SKM-1 treated with dmso at 0.1 percent for 144 hours (cell line): ENCODE data around the gene B3GALT6.

Experiments
- DNase-seq: peaks from one replicate; lab custom pipeline; 2025; ENCODE audit not compliant: unreplicated experiment; lab: John Stamatoyannopoulos, UW

Gene B3GALT6

DNA sequence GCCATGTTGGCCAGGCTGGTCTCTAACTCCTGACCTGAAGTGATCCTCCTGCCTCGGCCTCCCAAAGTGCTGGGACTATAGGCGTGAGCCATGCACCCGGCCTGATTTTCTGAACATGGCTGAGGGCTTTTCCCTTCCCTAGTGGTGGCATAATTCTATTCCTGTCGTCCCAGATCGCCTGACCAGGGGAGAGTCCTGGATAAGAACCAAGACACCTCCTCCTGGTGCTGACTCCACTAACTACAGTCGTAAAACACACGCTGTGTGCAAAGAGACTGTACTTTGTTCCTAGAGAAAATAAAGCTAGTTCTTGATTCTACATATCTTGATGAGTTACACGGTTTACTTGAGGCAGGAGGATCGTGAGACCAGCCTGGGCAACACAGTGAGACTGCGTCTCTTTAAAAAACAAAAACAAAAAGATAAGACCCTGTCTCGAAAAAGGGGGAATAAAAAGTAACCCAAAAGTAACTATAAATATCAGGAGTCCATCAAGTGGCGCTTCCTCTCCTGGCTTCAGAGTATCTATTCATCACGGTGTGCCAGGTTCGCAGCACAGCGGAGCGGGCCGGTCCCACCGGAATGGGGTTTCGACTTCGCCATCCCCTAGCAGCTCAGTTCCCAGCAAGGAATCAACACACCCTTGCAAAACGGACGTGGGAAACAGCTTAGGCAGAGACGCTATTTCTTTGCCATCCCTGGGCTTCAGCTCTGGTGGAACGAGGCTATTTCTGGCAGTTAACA is 1.2 kb upstream of the B3GALT6 start:
- no peak for DNase-seq

DNA sequence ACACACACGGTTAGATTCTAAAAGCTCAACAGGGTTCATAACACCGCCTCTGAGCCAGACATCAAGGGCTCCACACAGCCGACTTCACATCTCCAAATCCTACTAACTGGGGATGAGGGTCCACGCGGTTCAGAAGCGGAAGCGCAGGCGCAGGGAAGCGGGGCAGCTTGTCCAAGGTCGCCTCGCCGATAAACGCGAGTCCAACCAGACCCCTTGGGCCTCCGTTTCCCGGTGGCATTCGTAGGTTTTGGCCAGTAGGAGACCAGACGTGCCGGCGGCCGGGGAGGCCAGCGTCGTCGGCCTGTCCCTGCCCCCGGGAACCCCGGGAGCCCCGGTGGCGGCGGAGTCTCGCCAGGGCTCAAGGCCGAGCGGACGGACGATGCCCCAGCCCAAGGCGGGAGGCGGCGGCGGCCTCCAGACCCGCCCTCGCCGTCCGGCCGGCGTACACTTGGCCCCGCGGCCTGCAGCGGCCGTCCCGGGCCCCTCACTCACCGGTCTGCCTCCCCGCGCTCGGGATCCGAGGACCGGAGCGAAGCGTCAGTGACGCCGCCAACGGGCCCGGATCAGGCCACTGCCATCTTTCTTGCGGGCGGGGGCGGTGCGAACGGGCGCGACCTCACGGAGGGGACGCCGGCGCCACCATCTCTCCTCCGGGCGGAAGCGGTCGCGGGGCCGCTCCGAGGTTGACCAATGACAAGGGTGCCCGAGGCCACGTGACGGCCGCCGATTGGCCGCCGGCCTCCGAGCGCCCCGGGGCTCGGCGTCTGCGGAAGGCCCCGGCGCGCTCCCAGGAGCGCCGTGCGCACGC is 433 bp upstream of the B3GALT6 start, which contains the start of gene SDF4:
Gene SDF4, minus strand, starts transcription at position 602 of the 808 bp plus-strand sequence. CDS start 3,229 bp downstream, outside the sequence.
- DNase-seq: peak; percentile 91

DNA sequence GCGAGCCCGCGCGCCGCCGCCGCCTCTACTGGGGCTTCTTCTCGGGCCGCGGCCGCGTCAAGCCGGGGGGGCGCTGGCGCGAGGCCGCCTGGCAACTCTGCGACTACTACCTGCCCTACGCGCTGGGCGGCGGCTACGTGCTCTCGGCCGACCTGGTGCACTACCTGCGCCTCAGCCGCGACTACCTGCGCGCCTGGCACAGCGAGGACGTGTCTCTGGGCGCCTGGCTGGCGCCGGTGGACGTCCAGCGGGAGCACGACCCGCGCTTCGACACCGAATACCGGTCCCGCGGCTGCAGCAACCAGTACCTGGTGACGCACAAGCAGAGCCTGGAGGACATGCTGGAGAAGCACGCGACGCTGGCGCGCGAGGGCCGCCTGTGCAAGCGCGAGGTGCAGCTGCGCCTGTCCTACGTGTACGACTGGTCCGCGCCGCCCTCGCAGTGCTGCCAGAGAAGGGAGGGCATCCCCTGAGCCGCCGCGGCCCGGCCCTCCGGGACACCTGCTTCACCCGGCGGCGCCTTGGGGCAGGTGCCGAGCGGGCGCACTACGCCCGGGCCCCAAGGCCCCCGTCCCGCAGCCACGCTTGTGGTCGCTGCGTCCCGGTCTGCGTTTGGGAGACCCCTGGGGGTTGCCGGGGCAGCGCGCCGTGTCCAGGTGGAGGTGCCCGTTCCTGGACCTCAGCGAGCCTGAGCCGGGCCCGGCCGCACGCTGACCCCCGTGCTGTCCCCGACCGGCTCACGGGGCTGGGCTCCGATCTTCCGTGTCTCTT is 944 bp downstream of the B3GALT6 start:
- no peak for DNase-seq

DNA sequence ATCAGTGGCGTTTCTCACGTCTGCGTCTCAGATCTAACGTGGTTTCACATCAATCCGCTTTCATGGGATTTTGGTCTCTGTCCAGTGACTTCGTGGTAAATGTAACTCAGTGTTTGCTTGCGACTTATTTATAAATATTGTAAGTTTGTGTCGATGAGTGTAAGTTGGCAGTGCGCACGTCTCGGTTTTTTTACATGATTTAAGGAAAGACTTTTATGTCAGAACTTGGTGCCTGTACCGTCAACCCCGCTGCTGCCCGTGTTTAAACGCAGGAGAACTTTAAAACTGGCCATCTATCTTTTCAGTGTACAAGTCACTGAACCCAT is 1.5 kb downstream of the B3GALT6 start:
- no peak for DNase-seq

DNA sequence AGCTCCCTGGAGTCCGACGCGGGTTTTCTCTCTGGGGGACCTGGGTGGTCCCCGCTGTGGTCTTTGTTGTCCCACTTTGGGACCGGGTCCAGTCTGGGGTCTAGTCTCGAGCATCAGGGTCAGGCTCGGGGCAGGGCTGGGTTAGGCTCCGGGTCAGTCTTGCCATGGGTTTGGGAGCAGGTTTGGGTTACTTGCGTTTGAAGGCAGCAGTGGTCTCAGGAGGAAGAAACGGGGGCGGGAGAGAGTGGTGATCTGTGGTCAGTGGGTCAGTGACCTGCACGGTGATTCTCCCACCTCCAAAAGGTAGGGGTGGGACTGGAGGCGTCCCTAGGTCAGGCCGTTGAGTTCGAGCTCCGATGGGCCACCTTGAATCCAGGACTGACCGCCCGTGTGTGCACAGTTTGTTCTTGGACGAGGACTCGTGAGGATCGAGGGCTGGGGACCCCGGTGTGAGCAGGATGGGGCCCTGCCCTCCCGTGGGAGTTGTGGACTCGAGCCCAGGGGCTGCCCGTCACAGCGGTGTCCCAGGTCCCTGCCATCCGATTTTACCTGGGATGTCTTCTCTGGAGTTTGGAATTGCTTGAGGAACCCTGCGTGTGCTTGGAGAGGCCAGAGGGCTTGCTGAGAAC is 2.3 kb downstream of the B3GALT6 start:
- no peak for DNase-seq

GRCh38 chr1:1235016-1235744 is 3.1 kb downstream of the B3GALT6 start:
- DNase-seq: no peak

DNA sequence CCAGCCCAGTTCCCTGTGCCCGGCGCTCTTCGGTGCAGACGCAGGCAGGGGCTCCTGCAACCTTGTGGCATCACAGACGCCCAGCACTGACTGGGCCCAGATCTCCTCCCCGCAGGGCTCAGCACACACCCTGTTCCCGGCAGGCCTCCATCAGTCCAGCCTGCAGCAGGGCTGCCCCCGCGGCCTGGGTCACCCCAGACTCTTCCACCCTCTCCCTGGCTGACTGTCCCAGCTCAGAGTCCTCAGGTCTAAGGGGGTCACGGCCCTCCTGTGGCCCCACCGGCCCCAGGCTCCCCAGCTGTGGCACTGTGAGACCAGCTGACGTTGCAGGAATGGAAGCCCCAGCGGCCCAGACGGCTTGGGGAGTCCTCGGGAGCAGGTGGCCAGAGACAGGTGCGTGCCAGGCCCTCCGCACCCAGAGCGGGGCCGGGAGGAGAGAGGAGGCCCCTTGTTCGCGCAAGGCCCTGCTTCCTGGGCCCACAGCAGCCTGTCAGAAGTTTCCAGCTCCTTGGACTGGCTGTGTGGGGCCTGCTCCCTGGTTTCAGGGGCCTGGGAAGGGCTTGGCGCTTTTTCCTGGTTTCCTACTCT is 4.2 kb downstream of the B3GALT6 start:
- no peak for DNase-seq

- no peak for DNase-seq
Measured at GRCh38 chr1:1236945-1237873, 5.2 kb downstream of the B3GALT6 start.

DNA sequence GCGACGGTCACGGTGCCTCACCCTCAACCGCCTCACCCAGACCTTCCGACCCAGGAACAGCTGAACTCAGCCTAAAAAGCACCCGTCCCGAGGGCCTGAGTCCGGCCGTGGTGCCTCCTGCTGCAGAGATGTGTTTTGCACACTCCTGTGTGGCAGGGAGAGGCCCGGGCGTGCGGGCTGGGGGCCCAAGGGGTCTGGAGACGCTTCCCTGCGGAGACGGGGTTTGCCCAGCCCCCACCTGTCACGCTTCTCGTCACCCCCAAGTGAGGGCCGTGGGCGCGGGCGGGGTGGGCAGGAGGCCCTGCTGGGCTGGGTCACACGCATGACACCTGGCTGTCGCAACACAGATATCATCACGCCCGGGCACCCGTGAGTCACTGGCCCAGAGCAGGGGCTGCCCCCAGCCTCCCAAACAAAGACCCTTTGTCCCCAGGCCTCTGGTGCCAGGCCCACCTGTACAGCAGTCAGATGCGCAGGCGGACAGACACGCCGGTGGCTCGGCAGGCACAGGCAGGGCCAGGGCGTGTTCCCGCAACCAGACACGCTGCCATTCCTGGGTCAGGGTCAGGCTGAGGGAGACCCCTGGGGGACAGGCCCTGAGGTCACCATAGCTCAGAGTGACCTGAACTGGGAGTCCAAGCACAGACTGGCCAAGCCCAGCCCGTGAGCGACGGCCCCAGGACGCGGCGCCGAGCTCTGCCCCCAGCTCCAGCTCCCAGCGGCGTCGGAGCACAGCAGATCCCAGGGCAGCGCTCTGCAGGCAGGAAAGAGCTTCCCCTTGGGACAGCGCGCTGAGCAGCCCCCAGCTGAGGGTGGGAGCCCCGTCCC is 6.1 kb downstream of the B3GALT6 start:
- no peak for DNase-seq

GRCh38 chr1:1238702-1239178 is 6.7 kb downstream of the B3GALT6 start:
- DNase-seq: no peak

GRCh38 chr1:1239227-1239613 is 7.2 kb downstream of the B3GALT6 start:
- DNase-seq: no peak

GRCh38 chr1:1239614-1240347 is 7.7 kb downstream of the B3GALT6 start:
- no peak for DNase-seq

- DNase-seq: no peak
Measured at GRCh38 chr1:1240348-1240732, 8.3 kb downstream of the B3GALT6 start.

DNA sequence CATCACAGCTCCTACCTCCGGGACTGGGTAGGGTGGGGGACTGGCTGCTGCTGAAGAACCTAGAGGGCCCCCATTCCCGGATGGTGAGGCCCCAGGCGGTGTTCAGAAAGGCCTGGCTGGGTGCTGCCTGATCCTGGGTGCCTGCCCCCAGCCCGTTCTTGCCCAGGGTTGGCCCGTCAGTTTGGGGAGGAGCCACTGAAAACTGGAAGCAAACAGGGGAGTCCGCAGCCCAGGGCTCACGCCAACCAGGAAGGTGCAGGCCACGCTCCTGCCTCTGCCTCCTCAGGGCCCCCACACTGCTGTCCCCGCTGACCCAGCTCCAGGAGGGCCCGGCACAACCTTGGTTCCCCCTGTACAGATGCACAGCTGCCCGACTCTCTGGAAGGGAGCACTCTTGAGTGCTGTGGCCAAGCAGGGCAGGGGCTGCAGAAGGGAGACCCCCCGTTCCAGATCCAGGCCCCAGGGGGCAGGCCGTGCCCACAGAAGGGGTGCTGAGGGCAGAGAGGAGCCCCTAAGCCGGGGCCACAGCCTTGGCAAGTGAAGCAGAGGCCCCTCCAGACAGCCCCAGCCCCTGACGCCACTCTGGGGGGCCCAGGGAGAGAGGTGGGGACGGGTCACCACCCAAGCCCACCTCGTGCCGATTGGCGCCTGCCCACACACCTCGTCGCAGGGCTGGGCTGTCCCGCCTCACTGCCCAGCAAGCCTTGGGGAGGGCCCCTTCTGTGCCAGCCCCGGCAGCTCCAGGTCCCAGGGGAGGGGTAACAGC is 9.0 kb downstream of the B3GALT6 start:
- DNase-seq: no peak

DNA sequence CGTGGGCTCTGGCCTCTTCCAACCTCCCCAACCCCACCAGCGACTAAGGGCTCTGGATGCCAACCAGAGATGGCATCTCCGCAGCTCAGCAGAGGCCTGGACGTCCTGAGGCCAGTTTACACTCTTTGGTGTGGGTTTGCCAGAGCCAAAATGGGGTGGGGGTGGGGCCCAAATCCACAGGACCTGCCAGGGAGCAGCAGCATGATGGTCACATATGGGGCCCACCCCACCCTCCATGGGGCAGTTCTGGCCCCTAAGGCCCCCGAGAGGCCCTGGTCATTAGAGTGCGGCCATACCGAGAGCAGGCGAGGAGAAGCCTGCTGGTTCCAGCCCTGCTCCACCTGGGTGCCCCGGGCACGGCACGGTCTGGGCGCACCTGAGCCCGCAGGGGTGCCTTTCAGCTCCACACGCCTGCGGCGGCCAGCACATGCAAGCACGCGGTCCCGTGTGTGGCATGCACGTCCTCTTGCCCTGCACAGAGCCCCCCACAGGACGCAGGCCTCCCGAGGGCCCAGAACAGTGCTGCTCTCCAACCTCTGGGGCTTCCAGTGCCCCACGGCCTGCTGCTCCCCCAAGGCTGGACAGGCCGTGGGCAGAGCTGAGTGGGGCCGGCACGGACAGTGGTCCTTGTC is 9.7 kb downstream of the B3GALT6 start:
- DNase-seq: no peak
